OCI-LY1 (cell line): ENCODE measurements around the gene C4B.
"Not testable (repeated sequence)": the region's sequence is repeated elsewhere in the genome, so short reads cannot be mapped to it uniquely, and the experiment has no call there.

ENCODE experiments used
- H2AFZ ChIP-seq: fragments of 200-600 bp; sonication (generic), shearing (Covaris generic); 2 replicates; pipeline ENCODE4 v1.6.0; 2014; ENCODE audit warnings: antibody characterized with exemption, mild to moderate bottlenecking, low read length
- H3F3A ChIP-seq: fragments of 200-600 bp; sonication (generic), shearing (Covaris generic); 2 replicates; pipeline ENCODE4 v1.6.0; 2014; ENCODE audit warnings: mild to moderate bottlenecking, antibody characterized with exemption, low read length, moderate library complexity; ENCODE audit not compliant: insufficient read depth
- H3K27ac ChIP-seq: fragments of 200-600 bp; sonication (generic); 2 replicates; pipeline ENCODE4 v1.5.1; 2014; ENCODE audit warnings: low read length, mixed run types, mild to moderate bottlenecking, low read depth; ENCODE audit not compliant: poor library complexity, severe bottlenecking
- H3K27me3 ChIP-seq: fragments of 200-600 bp; sonication (generic); 2 replicates; pipeline ENCODE4 v1.6.0; 2014; ENCODE audit warnings: antibody characterized with exemption, mild to moderate bottlenecking, low read length, moderate library complexity; ENCODE audit not compliant: insufficient read depth
- H3K36me3 ChIP-seq: fragments of 200-600 bp; sonication (generic); 2 replicates; pipeline ENCODE4 v1.6.1; 2014; ENCODE audit warnings: mild to moderate bottlenecking, antibody characterized with exemption, low read length, moderate library complexity, mixed read lengths; ENCODE audit not compliant: insufficient read depth
- H3K4me1 ChIP-seq: fragments of 200-600 bp; sonication (generic); 2 replicates; pipeline ENCODE4 v1.5.1; 2014; ENCODE audit warnings: mild to moderate bottlenecking, low read length, moderate library complexity; ENCODE audit not compliant: insufficient read depth, severe bottlenecking
- H3K4me2 ChIP-seq: fragments of 200-600 bp; sonication (generic), shearing (Covaris generic); 2 replicates; pipeline ENCODE4 v1.6.1; 2014; ENCODE audit warnings: low read length
- H3K4me3 ChIP-seq: fragments of 200-600 bp; sonication (generic); 2 replicates; pipeline ENCODE4 v1.5.1; 2014; ENCODE audit warnings: low read length, low read depth, mild to moderate bottlenecking, mixed read lengths; ENCODE audit not compliant: poor library complexity, severe bottlenecking
- H3K79me2 ChIP-seq: fragments of 200-600 bp; shearing (Covaris generic); 2 replicates; pipeline ENCODE4 v1.6.1; 2016; ENCODE audit warnings: mixed run types, low read length, mixed read lengths; ENCODE audit not compliant: insufficient read depth
- H3K9ac ChIP-seq: fragments of 200-600 bp; sonication (generic), shearing (Covaris generic); 2 replicates; pipeline ENCODE4 v1.6.1; 2014; ENCODE audit warnings: mild to moderate bottlenecking, low read length, mixed read lengths
- H3K9me2 ChIP-seq: fragments of 200-600 bp; sonication (generic), shearing (Covaris generic); 2 replicates; pipeline ENCODE4 v1.6.1; 2014; ENCODE audit warnings: low read depth, mild to moderate bottlenecking, low read length, mixed read lengths
- H3K9me3 ChIP-seq: fragments of 200-600 bp; shearing (Covaris generic); 2 replicates; pipeline ENCODE4 v1.6.1; 2014; ENCODE audit warnings: low read length, mixed read lengths
- H4K20me1 ChIP-seq: fragments of 200-600 bp; sonication (generic), shearing (Covaris generic); 2 replicates; pipeline ENCODE4 v1.6.0; 2016; ENCODE audit warnings: mild to moderate bottlenecking, low read length; ENCODE audit not compliant: insufficient read depth

The C4B gene

DNA sequence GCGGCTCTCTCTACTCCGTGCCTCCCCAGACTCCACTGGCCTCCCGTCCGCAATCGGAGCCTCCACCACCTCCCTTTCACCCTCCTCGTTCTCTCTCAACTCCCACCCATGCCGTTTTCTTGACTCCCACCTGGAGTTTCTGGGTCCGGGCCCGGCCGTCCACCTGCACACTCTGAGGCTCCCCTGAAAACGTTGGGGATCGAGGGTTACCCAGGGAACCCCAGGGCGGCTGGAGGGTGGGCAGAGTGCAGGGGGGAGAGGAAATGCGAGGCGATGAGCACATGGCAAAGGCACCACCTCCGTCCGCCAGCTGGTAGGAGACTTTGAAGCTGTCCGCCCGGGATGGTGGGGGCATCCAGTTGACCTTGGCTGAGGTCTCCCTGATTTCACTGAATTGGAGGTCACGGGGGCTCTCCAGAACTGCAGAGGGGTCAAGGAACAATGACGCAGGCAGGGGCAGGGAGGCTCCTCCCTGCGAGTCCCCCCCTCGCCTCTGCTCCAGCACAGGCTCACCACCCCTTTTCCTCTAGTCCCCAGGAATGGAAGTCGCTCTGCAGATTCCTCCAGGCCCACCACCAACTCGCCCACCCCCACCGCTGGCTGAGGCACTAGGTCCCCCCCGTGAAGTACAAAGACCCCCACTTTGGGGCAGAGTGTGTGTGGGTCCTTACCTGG, 3.6 kb upstream of the C4B start:
- H3K9me3 ChIP-seq, H3K4me2 ChIP-seq, H4K20me1 ChIP-seq, H2AFZ ChIP-seq, H3F3A ChIP-seq, H3K27me3 ChIP-seq, H3K4me3 ChIP-seq, H3K36me3 ChIP-seq, H3K9me2 ChIP-seq, H3K9ac ChIP-seq, H3K27ac ChIP-seq, H3K4me1 ChIP-seq, H3K79me2 ChIP-seq: not testable (repeated sequence)

DNA sequence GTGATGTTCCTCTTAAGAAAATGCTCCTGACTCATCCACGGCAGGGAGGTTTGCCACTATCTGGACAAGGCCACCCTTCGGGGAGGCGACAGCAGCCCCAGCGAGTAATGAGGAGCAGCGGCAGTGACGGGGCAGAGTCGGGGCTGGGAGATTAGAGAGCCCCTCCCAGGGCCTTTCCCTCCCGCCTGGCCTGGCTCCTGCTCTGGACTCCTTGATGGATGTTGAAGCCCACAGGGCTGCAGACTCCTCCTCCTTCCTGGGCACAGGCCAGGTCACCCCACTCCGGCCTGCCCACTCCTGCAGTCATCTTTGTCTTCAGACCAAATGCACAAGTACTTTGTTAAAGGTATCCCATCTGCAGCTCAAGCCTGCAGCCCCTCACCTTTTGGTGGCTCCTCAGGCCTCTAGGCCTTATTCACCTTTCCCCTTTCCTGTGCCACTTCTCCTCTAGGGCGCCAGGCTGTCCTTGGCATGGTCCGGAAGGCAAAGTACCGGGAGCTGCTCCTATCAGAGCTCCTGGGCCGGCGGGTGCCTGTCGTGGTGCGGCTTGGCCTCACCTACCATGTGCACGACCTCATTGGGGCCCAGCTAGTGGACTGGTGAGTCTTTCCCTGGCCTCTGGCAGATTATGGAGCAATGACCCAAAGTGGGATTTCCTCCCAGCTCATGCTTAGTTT, 1.5 kb upstream of the C4B start:
- H3K27me3 ChIP-seq, H3K9me3 ChIP-seq, H3K27ac ChIP-seq, H3K9ac ChIP-seq, H3K79me2 ChIP-seq, H2AFZ ChIP-seq, H4K20me1 ChIP-seq, H3K4me3 ChIP-seq, H3F3A ChIP-seq, H3K4me1 ChIP-seq, H3K9me2 ChIP-seq, H3K36me3 ChIP-seq, H3K4me2 ChIP-seq: not testable (repeated sequence)

DNA sequence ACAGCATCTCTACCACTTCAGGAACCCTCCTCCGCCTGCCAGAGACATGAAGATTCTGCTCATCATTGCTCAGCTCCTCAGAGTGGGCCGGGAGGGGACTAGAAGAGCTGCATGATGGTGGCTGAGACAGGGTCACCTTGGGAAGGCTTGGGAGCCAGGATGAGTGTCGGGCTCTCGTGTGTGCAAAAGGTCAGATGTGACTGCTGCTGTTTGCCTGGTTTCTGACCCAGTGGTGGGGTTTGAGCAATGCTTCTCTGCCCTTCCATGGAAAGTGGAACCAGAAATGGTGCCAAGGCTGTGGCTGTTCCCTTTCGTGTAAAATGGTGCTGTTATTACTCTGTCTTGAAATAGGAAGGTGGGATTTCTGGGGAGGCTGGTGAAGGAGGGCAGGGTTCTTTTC, 857 bp upstream of the C4B start:
- H3K9me3 ChIP-seq, H3K9me2 ChIP-seq, H3K27ac ChIP-seq, H3K9ac ChIP-seq, H3K36me3 ChIP-seq, H4K20me1 ChIP-seq, H3F3A ChIP-seq, H3K27me3 ChIP-seq, H3K4me1 ChIP-seq, H2AFZ ChIP-seq, H3K79me2 ChIP-seq, H3K4me3 ChIP-seq, H3K4me2 ChIP-seq: not testable (repeated sequence)

DNA sequence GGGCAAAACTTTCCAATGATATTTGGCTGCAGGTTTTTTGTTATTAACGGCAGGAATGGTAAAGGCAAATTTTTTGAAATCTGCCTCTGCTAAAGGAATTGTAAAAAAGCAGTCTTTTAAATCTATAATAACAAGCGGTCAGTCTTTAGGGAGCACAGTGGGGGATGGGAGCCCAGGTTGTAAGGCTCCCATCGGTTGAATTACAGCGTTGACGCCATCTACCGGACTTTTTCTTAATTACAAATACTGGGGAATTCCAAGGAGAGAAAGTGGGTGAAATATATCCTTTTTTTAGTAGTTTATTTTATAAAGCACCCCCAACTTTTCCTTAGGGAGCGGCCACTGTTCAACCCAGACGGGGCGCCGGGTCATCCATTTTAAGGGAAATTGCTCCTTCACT, 7.5 kb downstream of the C4B start:
- not testable (repeated sequence) for H3K36me3 ChIP-seq, H3K9ac ChIP-seq, H3K9me2 ChIP-seq, H2AFZ ChIP-seq, H3K27me3 ChIP-seq, H4K20me1 ChIP-seq, H3F3A ChIP-seq, H3K27ac ChIP-seq, H3K4me2 ChIP-seq, H3K79me2 ChIP-seq, H3K4me1 ChIP-seq, H3K4me3 ChIP-seq, H3K9me3 ChIP-seq

DNA sequence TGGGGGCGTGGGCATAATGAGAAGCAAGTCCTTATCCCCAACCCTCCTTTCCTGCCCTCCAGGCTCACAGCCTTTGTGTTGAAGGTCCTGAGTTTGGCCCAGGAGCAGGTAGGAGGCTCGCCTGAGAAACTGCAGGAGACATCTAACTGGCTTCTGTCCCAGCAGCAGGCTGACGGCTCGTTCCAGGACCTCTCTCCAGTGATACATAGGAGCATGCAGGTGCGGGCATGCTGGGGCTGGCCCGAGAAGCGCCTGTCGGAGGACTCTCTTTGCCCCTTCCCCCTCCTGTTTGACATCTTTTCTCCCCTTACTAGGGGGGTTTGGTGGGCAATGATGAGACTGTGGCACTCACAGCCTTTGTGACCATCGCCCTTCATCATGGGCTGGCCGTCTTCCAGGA, 14.0 kb downstream of the C4B start:
- not testable (repeated sequence) for H3F3A ChIP-seq, H3K9me3 ChIP-seq, H3K27me3 ChIP-seq, H3K27ac ChIP-seq, H3K9ac ChIP-seq, H3K4me1 ChIP-seq, H4K20me1 ChIP-seq, H2AFZ ChIP-seq, H3K4me3 ChIP-seq, H3K36me3 ChIP-seq, H3K79me2 ChIP-seq, H3K4me2 ChIP-seq, H3K9me2 ChIP-seq

DNA sequence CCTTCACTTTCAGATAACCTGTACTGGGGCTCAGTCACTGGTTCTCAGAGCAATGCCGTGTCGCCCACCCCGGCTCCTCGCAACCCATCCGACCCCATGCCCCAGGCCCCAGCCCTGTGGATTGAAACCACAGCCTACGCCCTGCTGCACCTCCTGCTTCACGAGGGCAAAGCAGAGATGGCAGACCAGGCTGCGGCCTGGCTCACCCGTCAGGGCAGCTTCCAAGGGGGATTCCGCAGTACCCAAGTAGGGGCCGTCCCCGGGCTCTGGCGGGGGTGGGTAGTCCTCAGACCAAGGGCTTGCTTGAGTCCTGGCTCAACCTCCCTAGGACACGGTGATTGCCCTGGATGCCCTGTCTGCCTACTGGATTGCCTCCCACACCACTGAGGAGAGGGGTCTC, 15.0 kb downstream of the C4B start:
- not testable (repeated sequence) for H3K4me1 ChIP-seq, H3K27me3 ChIP-seq, H3K4me3 ChIP-seq, H3K9ac ChIP-seq, H3K27ac ChIP-seq, H3K36me3 ChIP-seq, H3K9me2 ChIP-seq, H2AFZ ChIP-seq, H4K20me1 ChIP-seq, H3F3A ChIP-seq, H3K4me2 ChIP-seq, H3K79me2 ChIP-seq, H3K9me3 ChIP-seq

DNA sequence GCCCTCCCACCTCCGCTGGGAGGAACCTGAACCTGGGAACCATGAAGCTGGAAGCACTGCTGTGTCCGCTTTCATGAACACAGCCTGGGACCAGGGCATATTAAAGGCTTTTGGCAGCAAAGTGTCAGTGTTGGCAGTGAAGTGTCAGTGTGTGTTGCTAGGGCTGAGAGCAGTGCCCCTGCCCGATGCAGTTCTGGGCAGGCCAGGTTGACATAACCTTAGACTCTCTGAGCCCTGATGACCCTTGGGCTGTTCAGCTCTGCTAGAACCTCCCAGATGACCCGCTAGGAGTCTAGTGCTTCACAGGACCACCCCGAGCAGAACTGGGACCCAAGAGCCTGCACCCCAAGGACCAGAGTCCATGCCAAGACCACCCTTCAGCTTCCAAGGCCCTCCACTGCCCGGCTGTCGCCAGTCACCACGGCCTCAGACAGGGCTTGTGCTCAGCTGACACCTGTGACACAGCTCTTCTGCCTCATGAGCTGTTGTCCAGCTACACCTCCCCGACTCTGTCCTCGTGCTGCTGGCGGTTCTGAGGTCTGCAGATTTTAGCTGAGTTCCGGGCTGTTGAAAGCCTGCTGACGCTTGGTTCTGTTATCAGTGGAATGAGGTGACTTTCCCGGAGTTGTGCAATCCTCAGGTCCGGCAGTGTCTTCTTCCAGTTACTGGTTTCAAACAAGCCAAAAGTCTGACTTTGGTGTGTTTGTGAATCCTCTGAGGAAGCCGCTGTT, 20.9 kb downstream of the C4B start:
- not testable (repeated sequence) for H3K4me2 ChIP-seq, H3K9ac ChIP-seq, H3F3A ChIP-seq, H3K4me3 ChIP-seq, H4K20me1 ChIP-seq, H3K27me3 ChIP-seq, H3K36me3 ChIP-seq, H3K79me2 ChIP-seq, H3K9me3 ChIP-seq, H2AFZ ChIP-seq, H3K9me2 ChIP-seq, H3K27ac ChIP-seq, H3K4me1 ChIP-seq
